Sigmoid colon (tissue), 7 donors: ENCODE measurements around the gene SARM1. TPM values are rescaled to one million over a fixed set of nuclear protein-coding genes. Genes with fewer than 3 reads are reported as not detected.

Experiments
- DNase-seq: peaks from one replicate; pipeline ENCODE4 v3.0.0-alpha.2; 2019
- H3K27ac ChIP-seq, 4 donors: fragments of 200-600 bp; sonication (generic); one replicate each; pipeline ENCODE4 v1.5.1; 2016 to 2019; ENCODE audit warnings: mild to moderate bottlenecking in 1 of 4
- H3K27me3 ChIP-seq, 3 donors: fragments of 200-600 bp; sonication (generic); one replicate each; pipeline ENCODE4 v1.5.1; 2019; ENCODE audit warnings: mild to moderate bottlenecking in 1 of 3
- H3K36me3 ChIP-seq, 4 donors: fragments of 200-600 bp; sonication (generic); one replicate each; pipeline ENCODE4 v1.5.1; 2016 to 2019
- H3K4me1 ChIP-seq, 4 donors: fragments of 200-600 bp; sonication (generic); one replicate each; pipeline ENCODE4 v1.5.1; 2017 to 2019
- H3K4me3 ChIP-seq, 4 donors: fragments of 200-600 bp; sonication (generic); one replicate each; pipeline ENCODE4 v1.5.1; 2017 to 2019; ENCODE audit warnings: mild to moderate bottlenecking in 2 of 4, moderate library complexity in 1 of 4
- H3K9me3 ChIP-seq, 4 donors: fragments of 200-600 bp in 3 of 4; sonication (generic) in 3 of 4; one replicate each; pipeline versions ENCODE4 v1.5.1 to v1.6.1; 2013 to 2019
- EP300 ChIP-seq, 4 donors: sonication (generic); formaldehyde crosslinking; IDR thresholded peaks; one replicate each; pipeline ENCODE4 v1.6.1; 2017; ENCODE audit warnings: antibody characterized with exemption in 4 of 4
- POLR2A ChIP-seq, 2 donors: fragments of 450-650 bp; IDR thresholded peaks; one replicate each; pipeline ENCODE4 v1.6.1; 2016; ENCODE audit warnings: antibody characterized with exemption in 2 of 2, mild to moderate bottlenecking in 2 of 2, moderate library complexity in 2 of 2
- POLR2AphosphoS5 ChIP-seq, 4 donors: sonication (generic); formaldehyde crosslinking; IDR thresholded peaks; one replicate each; pipeline ENCODE4 v1.6.1; 2017; ENCODE audit warnings: antibody characterized with exemption in 4 of 4
- WGBS, 2 donors: extraction: QIAGEN DNeasy Blood & Tissue Kit; methylation state at CpG; one replicate each; pipeline ENCODE4 v1.1.7; 2013; 5-methylcytosine and 5-hydroxymethylcytosine counted together
- intact Hi-C: fragments of 100-400 bp; cut with DNase I; formaldehyde crosslinking; loops from one replicate; pipeline ENCODE4 v1.15.1; 2023
- polyA plus RNA-seq, 3 donors: library from polyadenylated mRNA; stranded (reverse); fragments of 200-250 nt; gene quantifications; one replicate each; pipeline ENCODE4 v1.2.3, GENCODE V29; 2013
- total RNA-seq, 4 donors: library from RNA; depleted of rRNA; stranded (reverse); fragments of >200 nt; gene quantifications; one replicate each; pipeline ENCODE4 v1.1.0, GENCODE V29; 2016
- TF ChIP-seq, protein P1 (sequence below), 4 experiments: fragments of 450-650 bp in 3 of 4; fragments of 200-600 bp in 1 of 4; IDR thresholded peaks; one replicate each; pipeline ENCODE4 v1.5.1; 2016 to 2019; ENCODE audit warnings: antibody characterized with exemption in 4 of 4, mild to moderate bottlenecking in 3 of 4, moderate library complexity in 2 of 4
- donor health status: healthy with polysubstance abuse.
- donor health status: Bipolar disorder and iron deficiency.
- donor health status: healthy.

SARM1 gene
- total and polyA plus RNA-seq, 7 donors: 3.5 to 13.3 (median 8.6) TPM

DNA sequence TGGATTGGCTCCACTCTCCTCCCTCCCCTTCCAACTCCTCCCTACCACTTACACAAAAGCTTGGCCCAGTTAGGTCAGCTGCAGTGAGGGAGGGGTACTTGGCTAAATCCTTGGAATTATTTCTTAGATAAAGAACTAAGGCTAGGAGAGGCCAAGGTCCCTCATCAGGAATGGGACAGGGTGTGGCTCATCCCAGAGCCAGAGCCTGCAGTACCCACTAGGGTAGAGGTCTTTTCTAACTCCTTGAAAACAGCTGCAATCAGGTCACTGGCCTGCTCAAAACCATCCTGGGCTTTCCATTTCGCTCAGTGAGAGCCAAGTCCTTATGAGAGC is 36.4 kb downstream of the SARM1 start:
- DNase-seq: no peak
- Histone ChIP-seq H3K27me3 (no peaks in the 10 kb centered on the region), H3K9me3 (no peaks in the 10 kb centered on the region), H3K4me1 (peaks cover 0 to 21% (median 19%) of the 10 kb centered on the region in 4 donors), H3K4me3 (no peak overlapping the region), H3K27ac (no peak overlapping the region), H3K36me3 (no peaks in the 10 kb centered on the region)
- intact Hi-C loops: no loop called here
- TF ChIP-seq POLR2AphosphoS5 (IDR thresholded peaks at IDR 0.05): no peak
- 88 to 89% methylated on average over 1 of the region's 1 CpG for WGBS, 2 donors

DNA sequence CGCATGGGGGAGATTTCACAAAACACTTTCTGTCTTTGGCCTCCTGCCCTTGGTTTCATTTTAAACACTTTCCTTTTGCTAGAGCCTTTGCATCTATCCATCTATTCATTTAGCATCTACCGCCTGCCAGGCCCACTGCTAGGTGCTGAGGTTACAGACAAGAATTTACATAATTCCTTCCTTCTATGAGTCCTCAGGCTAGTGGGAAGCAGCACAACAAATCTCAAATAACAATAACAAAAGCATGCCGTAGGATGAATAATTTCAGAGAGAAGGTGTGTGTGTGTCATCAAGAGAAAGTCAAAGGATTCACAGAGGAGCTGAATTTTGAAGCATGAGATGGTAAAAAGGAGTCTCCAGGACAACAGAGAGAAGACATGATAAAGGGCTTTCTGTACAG is 40.6 kb downstream of the SARM1 start:
- no peak overlapping the region for H3K4me3 ChIP-seq
- intact Hi-C loops: no loop called here
- WGBS, 2 donors: 91 to 93% methylated on average over 3 of the region's 3 CpGs
- H3K4me1 ChIP-seq: no peaks in the 10 kb centered on the region
- no peaks in the 10 kb centered on the region for H3K9me3 ChIP-seq
- no peaks in the 10 kb centered on the region for H3K27me3 ChIP-seq
- H3K36me3 ChIP-seq: no peaks in the 10 kb centered on the region
- DNase-seq: no peak
- TF ChIP-seq POLR2AphosphoS5 (IDR thresholded peaks at IDR 0.05) (no peak), EP300 (IDR thresholded peaks at IDR 0.05) (no peak), POLR2A (IDR thresholded peaks at IDR 0.05) (no peak)
- TF ChIP-seq, protein P1, sequence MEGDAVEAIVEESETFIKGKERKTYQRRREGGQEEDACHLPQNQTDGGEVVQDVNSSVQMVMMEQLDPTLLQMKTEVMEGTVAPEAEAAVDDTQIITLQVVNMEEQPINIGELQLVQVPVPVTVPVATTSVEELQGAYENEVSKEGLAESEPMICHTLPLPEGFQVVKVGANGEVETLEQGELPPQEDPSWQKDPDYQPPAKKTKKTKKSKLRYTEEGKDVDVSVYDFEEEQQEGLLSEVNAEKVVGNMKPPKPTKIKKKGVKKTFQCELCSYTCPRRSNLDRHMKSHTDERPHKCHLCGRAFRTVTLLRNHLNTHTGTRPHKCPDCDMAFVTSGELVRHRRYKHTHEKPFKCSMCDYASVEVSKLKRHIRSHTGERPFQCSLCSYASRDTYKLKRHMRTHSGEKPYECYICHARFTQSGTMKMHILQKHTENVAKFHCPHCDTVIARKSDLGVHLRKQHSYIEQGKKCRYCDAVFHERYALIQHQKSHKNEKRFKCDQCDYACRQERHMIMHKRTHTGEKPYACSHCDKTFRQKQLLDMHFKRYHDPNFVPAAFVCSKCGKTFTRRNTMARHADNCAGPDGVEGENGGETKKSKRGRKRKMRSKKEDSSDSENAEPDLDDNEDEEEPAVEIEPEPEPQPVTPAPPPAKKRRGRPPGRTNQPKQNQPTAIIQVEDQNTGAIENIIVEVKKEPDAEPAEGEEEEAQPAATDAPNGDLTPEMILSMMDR (IDR thresholded peaks at IDR 0.05): no peak
- no peak overlapping the region for H3K27ac ChIP-seq

DNA sequence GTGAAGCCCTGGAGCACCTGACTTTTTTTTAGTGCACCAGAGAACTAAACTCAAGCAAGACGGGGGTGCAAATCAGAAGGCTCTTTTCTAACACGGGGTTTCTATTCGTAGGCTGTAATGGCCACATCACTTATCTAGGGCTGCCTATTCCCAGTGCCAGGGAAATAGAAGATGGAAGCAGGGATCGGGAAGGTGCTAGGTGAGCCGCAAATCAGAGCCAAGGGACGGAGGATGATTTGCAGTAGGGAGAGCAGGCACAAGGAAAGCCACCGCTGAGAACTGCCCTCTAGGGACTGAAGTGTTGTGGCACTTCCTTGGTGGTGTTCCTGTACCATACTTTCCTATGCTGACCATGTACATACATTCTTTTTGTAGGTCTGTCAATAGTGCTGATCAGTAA is 42.3 kb downstream of the SARM1 start:
- DNase-seq: no peak
- Histone ChIP-seq H3K27ac (no peak overlapping the region), H3K36me3 (no peaks in the 10 kb centered on the region), H3K9me3 (no peaks in the 10 kb centered on the region), H3K4me3 (no peak overlapping the region), H3K4me1 (no peaks in the 10 kb centered on the region), H3K27me3 (no peaks in the 10 kb centered on the region)
- WGBS, 2 donors: 80% methylated on average over 7 of the region's 7 CpGs
- TF ChIP-seq EP300 (IDR thresholded peaks at IDR 0.05) (no peak), POLR2A (IDR thresholded peaks at IDR 0.05) (no peak), POLR2AphosphoS5 (IDR thresholded peaks at IDR 0.05) (no peak)
- TF ChIP-seq, protein P1 (IDR thresholded peaks at IDR 0.05): no peak
- intact Hi-C loops: no loop called here

- TF ChIP-seq EP300 (IDR thresholded peaks at IDR 0.05) (no peak), POLR2AphosphoS5 (IDR thresholded peaks at IDR 0.05) (no peak), POLR2A (IDR thresholded peaks at IDR 0.05) (no peak)
- TF ChIP-seq, protein P1 (IDR thresholded peaks at IDR 0.05): no peak
- H3K4me3 ChIP-seq: no peak overlapping the region
- intact Hi-C loops: no loop called here
- H3K27me3 ChIP-seq: peaks cover 0 to 5% (median 0%) of the 10 kb centered on the region in 3 donors
- WGBS, 2 donors: 77 to 87% methylated on average over 3 of the region's 3 CpGs
- H3K9me3 ChIP-seq: no peaks in the 10 kb centered on the region
- no peaks in the 10 kb centered on the region for H3K36me3 ChIP-seq
- no peak for DNase-seq
- H3K4me1 ChIP-seq: no peaks in the 10 kb centered on the region
- no peak overlapping the region for H3K27ac ChIP-seq
These were observed 44.4 kb downstream of the SARM1 start for GRCh38 chr17:28415886-28416285.

DNA sequence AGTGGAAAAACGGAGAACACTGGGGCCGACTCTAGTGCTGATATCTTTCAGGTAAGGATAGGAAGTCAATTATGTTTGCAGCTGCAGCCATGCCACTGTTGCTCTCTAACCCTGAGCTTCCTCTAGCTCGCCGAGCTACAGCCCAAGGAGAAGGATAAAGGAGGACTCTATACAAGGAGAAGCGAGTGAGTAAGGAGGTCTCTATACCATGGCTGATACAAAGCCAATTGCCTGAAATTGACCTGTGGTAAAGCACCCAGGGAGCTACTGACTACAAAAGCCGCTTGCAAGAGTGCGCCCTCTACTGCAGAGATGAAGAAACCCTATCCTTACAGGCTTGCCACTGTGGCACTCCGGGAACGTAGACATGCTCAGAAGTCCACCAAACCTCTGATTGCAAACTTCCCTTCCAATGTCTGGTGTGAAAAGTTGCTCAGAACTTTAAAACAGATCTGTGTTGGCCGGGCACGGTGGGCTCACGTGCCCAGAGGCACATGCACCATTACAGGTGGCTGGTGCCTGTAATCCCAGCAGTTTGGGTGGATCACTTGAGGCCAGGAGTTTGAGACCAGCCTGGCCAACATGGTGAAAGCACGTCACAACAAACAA is 45.3 kb downstream of the SARM1 start:
- TF ChIP-seq, protein P1 (IDR thresholded peaks at IDR 0.05): peak in 1 of 4 experiments; percentile 19
- TF ChIP-seq EP300 (IDR thresholded peaks at IDR 0.05): no peak
- DNase-seq: no peak
- 11 to 20% methylated on average over 13 of the region's 13 CpGs for WGBS, 2 donors
- H3K36me3 ChIP-seq: no peaks in the 10 kb centered on the region
- intact Hi-C loops: no loop called here
- H3K27ac ChIP-seq: no peak overlapping the region
- no peak overlapping the region for H3K4me3 ChIP-seq
- no peaks in the 10 kb centered on the region for H3K4me1 ChIP-seq
- no peaks in the 10 kb centered on the region for H3K9me3 ChIP-seq
- peaks cover 0 to 5% (median 0%) of the 10 kb centered on the region in 3 donors for H3K27me3 ChIP-seq
